HG03432 (cell line): Measurements from ENCODE around the gene DGKE.
A peak's percentile ranks its signal among the peaks of the same experiment; 100 is the strongest.

Source experiments
- ATAC-seq: cut with Tn5 transposase; IDR thresholded peaks from one replicate; pipeline ENCODE4 v1.9.1; 2021; ENCODE audit warnings: mild to moderate bottlenecking, moderate library complexity; ENCODE audit not compliant: unreplicated experiment

The DGKE gene

GRCh38 chr17:56887552-56888467 lies 53.9 kb downstream of the DGKE start:
- no peak for ATAC-seq

- ATAC-seq = no peak
Measured at GRCh38 chr17:56890390-56890789, 56.4 kb downstream of the DGKE start.

DNA sequence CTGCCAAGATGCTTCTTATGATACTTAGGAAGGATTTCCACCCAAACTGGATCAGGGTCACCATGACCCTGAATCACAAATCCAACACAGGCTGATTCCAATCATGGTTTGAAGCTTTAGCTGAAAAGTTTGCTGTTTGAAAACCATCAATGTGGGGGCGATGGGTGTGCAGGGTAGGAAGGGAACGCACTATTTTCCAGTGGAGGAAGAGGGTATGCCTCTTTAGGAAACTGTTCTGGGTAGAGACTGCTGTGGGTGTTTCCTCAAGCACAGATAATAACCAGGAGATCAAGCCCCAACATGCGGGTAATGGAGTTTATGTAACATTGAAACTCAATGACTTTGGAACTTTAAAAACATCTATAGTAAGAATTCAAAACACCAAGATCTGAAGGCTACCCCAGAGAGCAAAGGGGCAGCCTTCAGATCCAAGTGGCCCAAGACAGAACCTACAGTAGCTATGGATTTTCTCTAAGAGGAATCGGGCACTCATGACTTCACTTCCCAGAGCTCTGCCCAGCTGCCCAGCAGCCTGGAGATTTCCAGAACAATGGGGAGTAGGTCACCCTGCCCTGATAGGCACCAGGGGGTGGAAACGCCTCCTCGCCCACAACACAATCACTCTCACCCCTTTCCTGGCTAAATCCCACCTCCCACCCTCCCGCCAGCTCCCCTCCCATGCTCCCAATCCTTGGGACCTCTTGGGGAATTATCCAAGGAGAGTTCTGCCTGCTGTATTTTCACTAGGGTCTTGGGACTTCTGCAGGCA lies 57.1 kb downstream of the DGKE start:
- ATAC-seq = no peak

- no peak for ATAC-seq
Measured at GRCh38 chr17:56891751-56892150, 57.8 kb downstream of the DGKE start.

DNA sequence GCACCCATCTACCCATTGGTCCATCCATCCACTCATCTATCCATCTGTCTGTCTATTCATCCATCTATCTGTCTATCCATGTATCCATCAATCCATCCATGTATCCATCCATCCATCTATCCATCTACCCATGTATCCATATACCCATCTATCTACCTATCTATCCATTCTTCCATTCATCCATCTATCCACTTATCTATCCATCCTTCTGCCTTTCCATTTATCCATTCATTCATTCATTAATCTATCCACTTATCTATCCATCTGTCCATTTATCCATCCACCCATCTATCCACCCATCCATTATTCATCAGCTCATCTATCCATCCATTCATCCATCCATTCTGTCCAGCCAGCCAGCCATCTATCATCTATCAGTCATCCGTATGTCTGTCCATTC lies 58.4 kb downstream of the DGKE start:
- ATAC-seq = no peak

- no peak for ATAC-seq
Measured at GRCh38 chr17:56893503-56893902, 59.6 kb downstream of the DGKE start.

DNA sequence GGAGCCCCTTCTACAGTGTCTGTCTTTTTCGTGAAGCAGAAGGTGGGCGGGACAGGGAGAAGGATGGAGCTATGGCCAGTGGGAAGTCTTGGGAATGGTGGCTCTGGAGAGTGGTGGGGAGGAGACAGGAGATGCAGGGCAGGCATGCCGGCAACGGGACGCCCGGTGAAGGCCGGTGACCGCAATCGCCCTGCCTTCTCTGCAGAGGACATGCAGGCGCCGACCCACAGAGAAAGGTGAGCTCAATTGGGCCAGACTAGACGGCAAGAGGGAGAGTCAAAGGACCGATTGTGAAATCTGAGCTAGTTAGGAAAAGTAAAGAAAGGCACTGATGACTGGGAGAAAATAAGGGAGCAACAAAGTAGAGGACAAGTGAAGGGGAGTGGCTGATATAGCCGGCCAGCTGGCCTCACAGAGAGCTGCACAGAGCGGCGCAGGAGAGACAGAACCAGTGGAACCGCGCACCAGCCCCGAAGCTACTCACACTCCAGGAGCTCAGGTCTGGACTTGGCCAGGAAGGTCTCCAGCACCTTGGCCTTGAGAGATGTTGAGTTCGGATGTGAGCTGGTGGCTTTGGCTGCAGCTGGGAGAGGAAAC lies 61.0 kb downstream of the DGKE start:
- no peak for ATAC-seq

- ATAC-seq = no peak
Measured at GRCh38 chr17:56896217-56896967, 62.4 kb downstream of the DGKE start.

- ATAC-seq = no peak
Measured at GRCh38 chr17:56896968-56897359, 63.0 kb downstream of the DGKE start.

DNA sequence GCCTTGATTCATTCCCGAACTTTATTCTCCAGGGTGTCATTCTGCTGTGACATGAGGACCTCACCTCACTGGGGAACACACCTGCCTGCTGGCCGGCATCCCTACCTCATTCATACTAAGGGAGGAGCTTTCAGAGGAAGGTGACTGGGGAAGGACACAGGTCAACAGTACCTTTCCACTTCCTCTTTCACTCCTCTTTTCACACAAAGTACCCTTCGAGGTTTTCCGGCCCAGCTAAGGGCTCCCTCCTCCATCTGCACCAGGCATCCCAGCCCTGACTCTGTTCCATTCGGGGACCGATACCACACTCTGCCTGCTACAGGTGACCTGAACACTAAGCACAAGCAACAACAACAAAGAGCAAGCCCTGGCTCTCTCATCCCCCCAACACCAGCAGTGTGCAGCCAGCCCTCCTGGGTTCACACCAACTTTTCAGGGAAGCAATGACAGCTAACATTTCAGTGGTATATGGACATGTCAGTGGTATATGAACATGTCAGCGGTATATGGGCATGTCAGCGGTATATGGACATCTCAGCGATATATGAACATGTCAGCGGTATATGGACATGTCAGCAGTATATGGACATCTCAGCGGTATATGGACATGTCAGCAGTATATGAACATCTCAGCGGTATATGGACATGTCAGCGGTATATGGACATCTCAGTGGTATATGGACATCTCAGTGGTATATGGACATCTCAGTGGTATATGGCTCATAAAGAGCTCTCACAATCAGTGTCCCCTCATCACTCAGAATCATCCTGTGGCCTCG lies 63.9 kb downstream of the DGKE start:
- ATAC-seq = peak; percentile 57

DNA sequence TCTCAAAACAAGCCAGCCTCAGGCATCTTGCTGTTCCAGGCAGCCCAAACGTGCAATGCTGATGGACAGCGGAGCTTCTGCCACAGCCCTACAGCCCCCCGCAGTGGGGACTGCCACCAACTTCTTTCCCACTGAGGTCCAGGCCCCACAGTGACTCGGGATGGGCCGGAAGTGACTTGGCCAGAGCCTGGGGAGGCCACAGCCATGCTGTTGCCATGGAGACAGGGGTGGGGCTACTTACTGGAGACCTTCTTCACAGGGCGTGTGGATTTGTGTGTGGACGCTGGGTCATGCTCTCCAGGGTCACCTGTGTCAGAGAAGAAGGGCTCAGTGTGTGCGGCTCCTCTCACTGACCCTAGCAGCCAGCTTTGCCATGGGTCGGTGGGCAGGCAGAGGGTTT lies 64.9 kb downstream of the DGKE start:
- ATAC-seq = no peak

GRCh38 chr17:56899403-56899802 lies 65.5 kb downstream of the DGKE start:
- no peak for ATAC-seq

DNA sequence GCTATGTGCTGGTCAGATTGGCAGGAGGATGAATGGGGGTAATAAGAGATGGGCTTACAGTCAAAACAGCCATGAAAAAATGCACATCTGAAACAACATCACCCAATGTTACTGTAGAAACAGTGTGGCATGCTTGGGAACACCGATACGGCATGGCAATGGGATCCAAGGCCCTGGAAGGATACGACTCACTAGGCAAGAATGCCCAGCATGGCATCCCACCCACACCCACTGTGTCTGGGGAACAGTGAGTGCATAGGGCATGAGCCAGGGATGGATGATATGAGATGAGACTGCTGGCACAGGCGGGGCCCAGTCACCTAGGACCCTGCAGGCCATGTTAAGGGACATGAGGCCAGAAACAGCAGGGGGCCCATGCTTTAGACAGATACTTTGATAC lies 68.4 kb downstream of the DGKE start:
- ATAC-seq = no peak

DNA sequence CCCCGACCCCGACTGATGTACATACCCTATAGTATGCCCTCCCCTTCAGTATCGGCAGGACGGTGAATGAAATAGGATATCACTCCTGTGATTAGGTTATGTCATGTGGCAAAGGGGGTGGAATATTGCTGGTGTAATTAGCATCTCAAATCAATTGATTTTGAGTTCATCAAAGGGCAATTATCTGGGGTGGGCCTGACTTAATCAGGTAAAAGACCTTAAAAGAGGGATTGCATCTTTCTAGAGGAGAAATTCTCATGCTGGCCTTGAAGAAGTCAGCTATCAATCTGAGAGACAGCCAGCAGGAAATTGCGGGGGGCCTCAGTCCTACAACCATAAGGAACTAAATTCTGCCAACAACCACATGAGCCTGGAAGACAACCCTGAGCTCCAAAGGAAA lies 69.6 kb downstream of the DGKE start:
- no peak for ATAC-seq

DNA sequence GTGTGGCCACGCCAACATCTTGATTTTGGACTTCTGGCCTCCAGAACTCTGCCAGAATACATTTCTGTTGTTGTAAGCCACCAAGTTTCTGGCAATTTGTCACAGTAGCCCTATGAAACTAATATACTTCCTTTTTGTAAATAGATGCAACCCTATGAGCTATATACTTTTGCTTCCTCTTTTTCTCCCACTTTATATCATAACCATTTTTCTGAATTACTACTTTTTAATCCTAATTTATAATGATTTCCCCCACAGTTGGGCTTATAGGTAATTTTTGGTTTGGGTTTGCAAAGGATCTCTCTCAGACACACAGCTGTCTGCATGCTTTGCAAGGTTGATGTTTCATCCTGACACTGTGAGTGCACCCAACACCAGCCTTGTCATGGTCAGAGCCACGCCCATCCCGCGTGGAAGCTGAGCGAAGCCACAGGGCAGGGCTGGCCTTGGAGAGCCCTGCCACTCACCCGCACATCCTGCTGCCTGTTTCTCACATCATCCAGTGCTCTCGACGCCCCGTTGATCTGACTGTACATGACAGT lies 74.1 kb downstream of the DGKE start:
- ATAC-seq = peak; percentile 91

DNA sequence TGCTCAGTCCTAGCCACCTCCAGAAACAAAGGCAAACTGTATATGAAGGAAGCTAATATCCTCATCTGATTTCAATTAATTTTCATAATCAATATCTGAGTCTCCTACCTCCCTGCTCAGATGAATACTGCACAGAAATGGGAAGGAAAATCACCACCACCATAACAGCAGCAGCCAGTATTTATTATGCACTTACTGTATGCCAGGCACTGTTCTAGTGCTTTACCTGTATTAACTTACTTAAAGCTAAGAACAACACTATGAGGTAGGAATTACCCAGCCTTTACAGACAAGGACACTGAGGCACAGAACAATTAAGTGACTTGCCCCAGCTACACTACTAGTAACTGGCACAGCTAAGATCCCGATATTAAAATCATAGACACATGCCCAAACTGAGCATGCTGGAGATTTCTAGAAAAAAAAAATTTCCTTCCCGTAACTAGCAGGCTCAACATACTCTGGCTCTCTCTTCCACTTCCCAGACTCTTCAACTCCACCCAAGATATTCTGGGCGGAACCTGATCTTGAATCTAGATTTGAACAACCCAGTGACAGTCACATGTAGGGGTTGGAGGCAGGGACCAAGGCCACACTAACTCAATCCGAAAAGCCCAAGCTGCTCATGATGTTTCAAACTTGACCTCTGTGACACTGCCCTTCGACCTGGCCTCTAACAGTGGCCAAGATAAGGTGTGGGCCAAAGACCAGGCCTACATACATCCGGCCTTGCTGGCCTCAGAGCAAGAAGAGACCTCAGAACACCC lies 76.0 kb downstream of the DGKE start:
- ATAC-seq = no peak

DNA sequence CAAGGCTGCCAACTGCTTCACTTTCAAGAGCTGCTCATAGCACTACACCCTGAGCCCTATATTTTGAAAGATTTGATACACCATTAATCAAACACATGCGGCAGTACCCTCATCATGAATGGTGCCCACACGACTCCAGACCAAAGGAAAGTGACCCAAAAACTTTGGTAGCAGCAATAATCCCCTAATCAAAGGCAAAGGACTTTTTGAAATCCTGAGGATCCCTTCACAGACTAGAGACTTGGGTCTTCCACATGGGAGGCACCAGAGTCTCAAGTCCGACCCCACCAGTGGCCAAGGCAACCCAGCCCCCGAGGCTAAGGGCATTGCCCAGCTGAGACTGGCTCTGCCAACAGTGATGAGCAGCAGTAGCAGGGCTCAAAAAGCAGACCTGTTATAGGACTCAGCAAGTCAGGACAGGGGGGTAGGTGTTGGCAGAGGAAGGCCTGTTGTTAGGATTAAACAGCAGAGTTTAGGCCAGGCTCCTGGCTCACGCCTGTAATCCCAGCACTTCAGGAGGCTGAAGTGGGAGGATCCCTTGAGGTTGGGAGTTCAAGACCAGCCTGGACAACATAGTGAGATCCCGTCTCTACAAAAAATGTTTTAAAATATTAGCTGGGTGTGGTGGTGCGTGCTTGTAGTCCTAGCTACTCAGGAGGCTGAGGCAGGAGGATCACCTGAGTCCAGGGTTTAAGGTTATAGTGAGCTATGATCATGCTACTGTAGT lies 76.7 kb downstream of the DGKE start:
- no peak for ATAC-seq
